Activated CD8-positive, alpha-beta memory T cell treated with anti-CD3 and anti-CD28 coated beads for 36 hours (primary cell): ENCODE data around the gene WFS1. TPM values are rescaled to one million over a fixed set of nuclear protein-coding genes. Genes with fewer than 3 reads are reported as not detected.

ENCODE experiments used
- CTCF ChIA-PET: fragments of 350-600 bp; sonication (Branson Sonifier 250); formaldehyde crosslinking; loops from one replicate; lab custom pipeline; 2021; ENCODE audit warnings: antibody characterized with exemption; lab: Charles Lee
- POLR2A ChIA-PET: fragments of 350-600 bp; sonication (Branson Sonifier 250); formaldehyde crosslinking; loops from one replicate; lab custom pipeline; 2021; ENCODE audit warnings: antibody characterized with exemption; lab: Charles Lee
- total RNA-seq, 2 experiments: library from RNA; stranded (reverse); gene quantifications; one replicate each; pipeline ENCODE4 v1.2.3, GENCODE V29; 2021

The WFS1 gene
- total RNA-seq, 2 experiments from 2014 or later, result 3.9 to 4.9 TPM

DNA sequence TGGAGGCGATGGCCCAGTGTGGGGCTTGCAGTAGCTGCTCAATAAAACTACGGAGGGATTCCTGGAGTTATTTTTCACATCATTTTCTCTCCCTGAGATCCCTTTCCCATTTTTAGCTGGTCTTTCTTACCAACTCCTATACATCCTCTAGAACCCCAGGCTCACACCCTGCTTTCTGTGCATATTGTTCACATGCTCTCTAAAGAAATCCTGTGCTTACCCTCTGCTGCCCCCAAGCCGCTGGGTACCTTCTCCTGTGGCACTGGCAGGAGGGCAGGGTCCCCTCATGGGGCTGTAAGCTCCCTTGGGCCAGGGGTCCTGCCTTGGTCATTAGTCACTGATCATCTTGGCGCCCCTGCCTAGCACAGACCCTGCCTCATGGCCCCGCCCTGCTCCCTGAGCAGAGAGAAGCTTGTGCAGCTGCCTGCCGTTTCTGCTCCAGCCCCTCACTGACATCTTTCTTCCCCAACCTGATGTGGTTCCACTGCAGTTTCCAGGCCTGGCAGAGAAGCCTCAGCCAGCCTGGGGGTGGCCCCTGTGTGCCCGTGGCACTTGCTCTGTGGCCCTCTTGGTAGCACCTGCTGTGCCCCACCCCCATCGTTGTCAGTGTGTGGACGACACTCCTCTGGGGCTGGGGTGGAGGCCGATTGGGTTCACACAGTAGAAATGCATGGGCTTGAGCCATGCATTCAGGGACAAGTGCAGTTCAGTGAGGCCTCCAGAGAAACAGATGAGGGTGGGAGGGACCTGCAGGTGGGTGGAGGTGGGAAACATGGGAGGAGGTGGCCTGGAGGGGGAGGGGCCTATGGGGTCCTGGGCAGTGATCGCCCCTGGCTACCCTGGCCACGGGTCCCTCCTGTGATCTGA lies 69.5 kb downstream of the WFS1 start:
- POLR2A ChIA-PET, result no interaction called here
- CTCF ChIA-PET, result no interaction called here

DNA sequence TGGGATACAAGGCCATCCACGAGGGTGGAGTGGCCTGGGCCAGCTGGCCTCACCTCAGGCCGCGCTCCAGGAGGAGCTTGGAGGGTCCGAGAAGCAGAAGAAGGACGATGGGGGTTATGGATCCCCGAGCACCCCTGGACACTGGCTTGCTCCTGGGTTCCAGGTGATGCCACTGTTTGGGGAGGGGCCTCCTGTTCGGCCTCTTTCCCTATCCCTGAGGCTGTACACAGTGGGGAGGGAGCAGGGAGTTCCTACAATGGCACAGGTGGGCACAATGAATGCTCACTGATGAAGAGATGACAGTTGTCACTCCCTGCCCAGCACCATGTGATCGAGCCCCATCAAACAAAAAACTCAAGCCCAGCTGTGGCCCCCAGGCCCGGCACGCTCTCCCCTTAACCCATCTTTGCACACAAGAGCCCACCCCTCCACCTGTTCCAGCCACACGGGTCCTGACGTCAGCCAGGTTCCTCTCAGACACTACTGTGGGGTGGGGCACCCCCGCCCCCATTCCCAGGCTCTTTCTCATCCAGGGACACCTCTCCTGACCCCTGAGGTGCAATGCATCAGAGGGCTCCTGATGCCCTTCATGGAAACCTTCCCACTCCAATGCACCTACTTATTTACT lies 70.3 kb downstream of the WFS1 start:
- POLR2A ChIA-PET, result no interaction called here
- CTCF ChIA-PET, result interaction anchor here (0.7 to 1.2 kb wide), 2 partner anchors 12 to 89 kb away, joined by 3 read pairs; no protein-coding TSS in a partner anchor

DNA sequence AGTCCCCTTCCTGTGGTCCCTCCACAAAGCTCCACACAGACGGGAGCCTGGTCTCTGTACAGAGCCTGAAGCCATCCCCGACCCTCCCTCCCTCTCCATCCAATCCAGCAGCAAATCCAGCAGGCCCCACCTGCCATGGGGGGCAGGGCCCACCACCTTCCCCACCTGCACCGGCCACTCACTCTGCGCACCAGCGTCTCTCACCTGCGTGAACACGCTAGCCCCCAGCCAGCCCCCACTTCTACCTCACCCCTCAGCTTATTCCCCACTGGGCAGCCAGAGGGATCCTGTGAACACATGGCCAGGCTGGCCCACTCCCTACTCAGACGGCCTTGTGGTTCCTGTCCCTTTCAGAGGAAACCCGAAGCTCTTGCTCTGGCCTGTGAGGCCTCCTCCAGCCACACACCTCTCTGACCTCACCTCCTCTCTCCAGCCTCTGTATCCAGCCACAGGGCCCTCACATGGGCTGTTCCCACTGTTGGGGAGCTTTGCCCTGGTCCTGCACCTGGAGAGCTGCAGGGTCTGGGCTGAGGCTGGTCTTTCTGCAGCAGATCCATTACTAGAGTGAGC lies 70.9 kb downstream of the WFS1 start:
- CTCF ChIA-PET, result interaction anchor here (0.7 to 1.2 kb wide), 3 partner anchors 8 to 90 kb away, joined by 3 read pairs; no protein-coding TSS in a partner anchor

GRCh38 chr4:6341696-6342095 lies 72.0 kb downstream of the WFS1 start:
- CTCF ChIA-PET, result interaction anchor here (0.6 to 1.3 kb wide), 3 partner anchors 14 to 298 kb away, joined by 3 read pairs; no protein-coding TSS in a partner anchor
- POLR2A ChIA-PET, result no interaction called here

More for the DNA sequence above, 70.9 kb downstream of the WFS1 start:
- POLR2A ChIA-PET, result no interaction called here

GRCh38 chr4:6342530-6343293 lies 73.1 kb downstream of the WFS1 start:
- CTCF ChIA-PET, result interaction anchor here (0.6 to 1.3 kb wide), 2 partner anchors 92 to 299 kb away, joined by 3 read pairs; no protein-coding TSS in a partner anchor
- POLR2A ChIA-PET, result no interaction called here

DNA sequence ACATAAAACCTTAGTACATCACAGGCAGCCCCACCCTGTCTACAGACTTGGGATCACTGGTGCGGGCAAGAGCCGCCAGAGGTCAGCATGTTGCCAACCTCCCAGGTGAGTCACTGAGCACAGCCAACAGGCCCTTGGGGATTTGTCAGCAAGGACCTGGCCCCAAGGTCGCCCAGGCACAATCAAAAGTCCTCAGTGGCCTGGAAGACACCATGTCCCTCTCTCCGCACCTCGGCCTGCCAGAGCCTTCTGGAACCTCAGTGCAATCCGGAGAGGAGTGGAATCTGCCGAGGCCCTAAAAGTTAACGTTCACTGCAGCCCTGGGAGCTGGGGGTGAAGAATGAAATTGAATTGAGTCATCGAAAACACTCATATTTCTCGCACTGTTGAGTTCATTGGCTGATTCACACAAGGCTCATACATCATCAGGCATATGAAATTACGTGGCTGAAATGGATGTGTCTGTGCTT lies 74.3 kb downstream of the WFS1 start:
- CTCF ChIA-PET, result no interaction called here
- POLR2A ChIA-PET, result no interaction called here

- ChIA-PET CTCF (interaction anchor here (1.1 kb wide), 1 partner anchor 15 kb away, joined by 3 read pairs; no protein-coding TSS in a partner anchor), POLR2A (no interaction called here)
Measured at GRCh38 chr4:6345096-6345830, 75.6 kb downstream of the WFS1 start.

DNA sequence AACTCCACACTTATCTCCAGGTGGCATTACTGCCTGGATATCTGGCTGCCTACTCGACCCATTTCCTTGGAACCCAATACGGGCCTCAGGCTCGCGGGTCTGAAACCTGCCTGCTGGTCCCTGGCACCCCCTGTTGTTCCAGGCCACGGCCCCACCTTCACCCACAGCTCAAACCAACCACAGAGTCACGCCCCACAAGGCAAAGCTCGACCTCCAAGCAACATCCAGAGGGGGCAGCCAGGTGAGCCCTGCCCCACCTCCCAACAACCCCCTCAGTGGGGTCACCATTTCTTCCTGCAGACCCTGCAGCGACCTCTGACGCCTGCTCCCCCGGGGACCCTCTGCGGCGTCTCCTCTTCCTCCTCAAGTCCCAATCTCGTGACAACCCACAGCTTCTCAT lies 76.2 kb downstream of the WFS1 start:
- CTCF ChIA-PET, result interaction anchor here (1.1 kb wide), 1 partner anchor 15 kb away, joined by 3 read pairs; no protein-coding TSS in a partner anchor
- POLR2A ChIA-PET, result no interaction called here

DNA sequence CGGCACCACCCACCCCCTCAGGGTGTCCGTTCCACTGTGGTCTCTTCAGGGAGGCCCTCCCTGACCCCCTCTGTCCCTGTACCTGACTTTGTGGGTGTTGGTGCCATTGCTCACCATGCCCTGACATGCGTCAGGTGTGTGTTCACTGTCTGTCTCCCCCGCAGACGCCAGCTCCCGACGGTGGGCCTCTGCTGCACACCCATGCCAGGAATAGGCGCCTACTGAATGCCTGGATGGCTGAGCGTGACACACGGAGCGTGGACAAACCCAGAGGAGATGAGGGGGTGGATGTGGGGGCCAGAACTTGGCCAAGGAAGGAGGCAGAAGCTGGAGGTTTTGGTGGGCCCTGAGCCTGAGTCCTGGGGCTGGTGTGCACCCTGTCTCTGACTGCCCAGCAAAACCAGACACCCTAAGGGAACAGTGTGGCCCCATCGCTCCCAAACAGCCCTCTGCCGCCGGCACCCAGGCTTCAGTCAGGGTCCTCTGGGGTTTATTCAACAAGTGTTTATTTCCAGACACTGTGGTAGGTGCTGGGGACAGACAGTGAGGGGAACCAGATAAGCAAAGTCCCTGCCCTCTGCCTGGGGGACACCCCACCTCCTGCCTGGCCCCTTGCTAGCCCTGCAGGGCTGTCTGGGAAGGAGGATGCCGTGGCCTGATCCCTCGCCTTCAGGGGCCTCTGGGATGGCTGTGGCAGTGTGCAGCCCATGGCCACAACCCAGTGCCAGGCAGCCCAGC lies 76.9 kb downstream of the WFS1 start:
- ChIA-PET POLR2A (no interaction called here), CTCF (no interaction called here)

DNA sequence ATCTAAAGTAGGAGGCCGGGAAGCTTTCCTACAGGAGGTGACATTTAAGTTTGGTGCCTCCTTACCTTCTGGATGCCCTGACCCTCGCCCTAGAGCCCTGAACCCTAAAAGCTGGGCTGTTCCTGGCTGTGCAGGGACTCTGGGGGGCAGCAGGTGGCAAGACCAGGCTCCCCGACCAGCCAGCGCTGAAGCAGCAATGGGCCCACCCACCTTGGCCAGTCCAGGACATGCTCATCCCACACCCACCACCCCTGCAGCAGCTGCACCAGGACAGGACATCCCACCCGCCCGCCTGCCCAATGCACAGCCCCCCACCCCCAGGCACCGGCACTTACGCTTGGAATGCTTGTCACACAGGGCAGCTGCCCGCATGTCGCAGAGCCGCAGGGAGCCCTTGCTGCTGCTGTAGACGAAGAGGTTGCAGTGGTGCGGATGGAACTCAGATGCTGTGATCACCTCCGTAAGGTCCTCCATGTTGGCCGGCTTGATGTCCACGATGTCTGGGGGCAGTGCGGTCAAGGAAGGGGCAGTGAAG lies 77.9 kb downstream of the WFS1 start:
- ChIA-PET POLR2A (no interaction called here), CTCF (no interaction called here)

DNA sequence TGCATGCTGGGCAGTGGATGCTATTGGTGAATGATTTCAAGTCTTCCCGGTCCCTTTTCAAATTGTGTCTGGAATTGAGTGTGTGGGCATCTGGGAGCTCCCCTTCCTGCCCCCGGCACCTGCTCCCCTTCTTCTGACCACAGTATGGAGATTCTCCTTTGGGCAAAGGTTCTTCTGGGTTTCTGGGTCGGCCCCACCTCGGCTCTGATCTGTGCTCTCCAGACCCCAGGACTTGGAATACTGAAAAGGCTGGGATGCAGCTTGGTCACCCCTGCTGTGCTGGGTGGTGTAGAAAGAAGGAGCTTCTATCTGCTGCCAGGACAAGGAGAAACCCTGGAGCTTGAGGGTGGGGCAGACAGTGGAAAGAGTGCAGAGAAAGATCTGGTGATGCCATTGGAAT lies 78.8 kb downstream of the WFS1 start:
- CTCF ChIA-PET, result no interaction called here
- POLR2A ChIA-PET, result no interaction called here

GRCh38 chr4:6349896-6350603 lies 80.4 kb downstream of the WFS1 start:
- CTCF ChIA-PET, result no interaction called here
- POLR2A ChIA-PET, result no interaction called here

GRCh38 chr4:6350646-6351045 lies 81.0 kb downstream of the WFS1 start:
- ChIA-PET POLR2A (no interaction called here), CTCF (no interaction called here)

DNA sequence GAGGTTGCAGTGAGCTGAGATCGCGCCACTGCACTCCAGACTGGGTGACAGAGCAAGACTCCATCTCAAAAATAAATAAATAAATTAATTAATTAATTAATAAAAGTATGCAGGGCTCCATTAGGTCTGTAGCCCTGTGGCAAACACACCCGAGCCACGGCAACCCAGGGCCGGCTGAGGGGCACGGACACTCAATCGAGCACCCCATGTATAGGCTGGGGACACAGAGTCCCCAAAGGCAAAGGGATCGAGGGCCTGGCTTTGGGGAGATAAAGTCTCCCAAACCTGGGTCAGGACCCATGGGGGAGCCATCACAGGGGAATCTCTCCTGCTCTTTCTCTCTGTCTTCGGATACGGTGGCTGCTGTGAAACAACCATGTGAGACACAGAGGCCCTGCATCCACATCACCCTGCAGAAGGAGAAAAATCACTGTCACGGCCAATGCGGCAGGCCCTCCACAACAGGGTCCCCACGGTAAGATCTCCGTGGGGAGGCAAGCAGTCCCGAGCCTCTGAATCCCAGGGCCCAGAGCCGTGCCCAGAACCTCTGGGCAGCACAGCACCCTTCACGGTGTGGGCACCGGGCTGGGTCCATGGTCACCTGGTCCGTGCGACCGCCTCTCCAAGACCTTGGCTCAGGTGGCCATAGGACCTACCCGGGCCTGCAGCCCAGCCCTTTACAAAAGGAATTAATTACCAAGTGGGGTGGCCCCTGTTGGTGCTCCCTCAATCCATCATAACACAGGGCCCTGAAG lies 81.8 kb downstream of the WFS1 start:
- POLR2A ChIA-PET, result no interaction called here

DNA sequence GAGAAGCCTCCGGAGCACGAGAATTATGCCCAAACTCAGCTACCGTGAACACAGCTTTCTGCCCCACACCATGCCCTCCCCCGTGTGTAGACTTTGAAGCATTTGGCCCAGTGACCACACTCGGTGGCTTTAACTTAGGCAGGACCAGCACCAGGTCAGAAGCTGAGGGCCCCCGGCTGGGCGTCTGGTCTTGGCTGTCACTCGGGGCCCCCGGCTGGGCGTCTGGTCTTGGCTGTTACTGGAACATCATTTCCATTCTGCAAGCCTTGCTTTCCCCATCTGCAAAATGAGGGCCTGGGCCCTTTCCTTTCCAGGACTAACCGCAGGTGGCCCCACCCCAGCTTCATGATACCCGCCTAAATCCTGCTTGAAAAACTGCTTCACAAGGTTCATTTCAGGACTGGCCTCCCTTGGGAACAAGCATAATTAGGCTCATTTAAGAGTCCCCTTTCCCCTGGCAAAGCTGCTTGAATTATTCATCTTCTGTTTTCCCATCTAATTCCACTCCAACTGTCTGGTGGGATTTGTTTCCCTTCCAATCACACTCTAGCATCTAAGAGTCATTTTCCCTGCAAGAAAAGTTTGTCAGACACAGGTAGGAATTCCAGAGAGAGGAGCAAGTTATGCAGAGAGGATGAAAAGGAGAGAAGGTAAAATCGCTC lies 82.5 kb downstream of the WFS1 start:
- ChIA-PET CTCF (no interaction called here), POLR2A (no interaction called here)

More for the DNA sequence above, 81.8 kb downstream of the WFS1 start:
- CTCF ChIA-PET, result no interaction called here
